ENCODE data around the gene CCT7.

DNA sequence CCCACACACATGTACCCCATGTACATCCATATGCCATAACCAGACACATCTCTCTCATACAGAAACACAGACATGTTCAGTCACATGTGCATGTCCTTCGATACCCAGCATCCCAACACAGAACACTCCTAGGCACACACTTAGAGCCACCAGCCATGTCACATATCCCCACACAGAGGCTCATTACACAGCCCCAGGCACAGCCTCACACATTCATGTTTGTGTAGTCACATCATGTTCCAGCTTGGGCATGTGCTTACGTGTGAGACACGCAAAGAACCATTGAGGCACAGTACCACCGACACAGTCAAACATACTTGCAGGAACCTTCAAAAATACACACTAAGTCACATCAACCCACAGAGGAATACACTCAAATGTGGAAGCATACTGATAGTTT, 32.9 kb downstream of the CCT7 start:
- TF ChIP-seq, protein P1, sequence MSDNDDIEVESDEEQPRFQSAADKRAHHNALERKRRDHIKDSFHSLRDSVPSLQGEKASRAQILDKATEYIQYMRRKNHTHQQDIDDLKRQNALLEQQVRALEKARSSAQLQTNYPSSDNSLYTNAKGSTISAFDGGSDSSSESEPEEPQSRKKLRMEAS (CRISPR knock-in tag; IDR thresholded peaks at IDR 0.05) = no peak
- TF ChIP-seq SP1 (CRISPR knock-in tag; conservative IDR thresholded peaks at IDR 0.05) = no peak
- TF ChIP-seq, protein P2, sequence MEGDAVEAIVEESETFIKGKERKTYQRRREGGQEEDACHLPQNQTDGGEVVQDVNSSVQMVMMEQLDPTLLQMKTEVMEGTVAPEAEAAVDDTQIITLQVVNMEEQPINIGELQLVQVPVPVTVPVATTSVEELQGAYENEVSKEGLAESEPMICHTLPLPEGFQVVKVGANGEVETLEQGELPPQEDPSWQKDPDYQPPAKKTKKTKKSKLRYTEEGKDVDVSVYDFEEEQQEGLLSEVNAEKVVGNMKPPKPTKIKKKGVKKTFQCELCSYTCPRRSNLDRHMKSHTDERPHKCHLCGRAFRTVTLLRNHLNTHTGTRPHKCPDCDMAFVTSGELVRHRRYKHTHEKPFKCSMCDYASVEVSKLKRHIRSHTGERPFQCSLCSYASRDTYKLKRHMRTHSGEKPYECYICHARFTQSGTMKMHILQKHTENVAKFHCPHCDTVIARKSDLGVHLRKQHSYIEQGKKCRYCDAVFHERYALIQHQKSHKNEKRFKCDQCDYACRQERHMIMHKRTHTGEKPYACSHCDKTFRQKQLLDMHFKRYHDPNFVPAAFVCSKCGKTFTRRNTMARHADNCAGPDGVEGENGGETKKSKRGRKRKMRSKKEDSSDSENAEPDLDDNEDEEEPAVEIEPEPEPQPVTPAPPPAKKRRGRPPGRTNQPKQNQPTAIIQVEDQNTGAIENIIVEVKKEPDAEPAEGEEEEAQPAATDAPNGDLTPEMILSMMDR (IDR thresholded peaks at IDR 0.05) = no peak
- TF ChIP-seq, protein P3, sequence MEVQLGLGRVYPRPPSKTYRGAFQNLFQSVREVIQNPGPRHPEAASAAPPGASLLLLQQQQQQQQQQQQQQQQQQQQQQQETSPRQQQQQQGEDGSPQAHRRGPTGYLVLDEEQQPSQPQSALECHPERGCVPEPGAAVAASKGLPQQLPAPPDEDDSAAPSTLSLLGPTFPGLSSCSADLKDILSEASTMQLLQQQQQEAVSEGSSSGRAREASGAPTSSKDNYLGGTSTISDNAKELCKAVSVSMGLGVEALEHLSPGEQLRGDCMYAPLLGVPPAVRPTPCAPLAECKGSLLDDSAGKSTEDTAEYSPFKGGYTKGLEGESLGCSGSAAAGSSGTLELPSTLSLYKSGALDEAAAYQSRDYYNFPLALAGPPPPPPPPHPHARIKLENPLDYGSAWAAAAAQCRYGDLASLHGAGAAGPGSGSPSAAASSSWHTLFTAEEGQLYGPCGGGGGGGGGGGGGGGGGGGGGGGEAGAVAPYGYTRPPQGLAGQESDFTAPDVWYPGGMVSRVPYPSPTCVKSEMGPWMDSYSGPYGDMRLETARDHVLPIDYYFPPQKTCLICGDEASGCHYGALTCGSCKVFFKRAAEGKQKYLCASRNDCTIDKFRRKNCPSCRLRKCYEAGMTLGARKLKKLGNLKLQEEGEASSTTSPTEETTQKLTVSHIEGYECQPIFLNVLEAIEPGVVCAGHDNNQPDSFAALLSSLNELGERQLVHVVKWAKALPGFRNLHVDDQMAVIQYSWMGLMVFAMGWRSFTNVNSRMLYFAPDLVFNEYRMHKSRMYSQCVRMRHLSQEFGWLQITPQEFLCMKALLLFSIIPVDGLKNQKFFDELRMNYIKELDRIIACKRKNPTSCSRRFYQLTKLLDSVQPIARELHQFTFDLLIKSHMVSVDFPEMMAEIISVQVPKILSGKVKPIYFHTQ (CRISPR knock-in tag; IDR thresholded peaks at IDR 0.05) = no peak
- TF ChIP-seq, protein P4, sequence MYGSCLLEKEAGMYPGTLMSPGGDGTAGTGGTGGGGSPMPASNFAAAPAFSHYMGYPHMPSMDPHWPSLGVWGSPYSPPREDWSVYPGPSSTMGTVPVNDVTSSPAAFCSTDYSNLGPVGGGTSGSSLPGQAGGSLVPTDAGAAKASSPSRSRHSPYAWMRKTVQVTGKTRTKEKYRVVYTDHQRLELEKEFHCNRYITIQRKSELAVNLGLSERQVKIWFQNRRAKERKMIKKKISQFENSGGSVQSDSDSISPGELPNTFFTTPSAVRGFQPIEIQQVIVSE (CRISPR knock-in tag; IDR thresholded peaks at IDR 0.05; ENCODE audit: borderline replicate concordance) = no peak
- no peak for TF ChIP-seq ZBTB21 (CRISPR knock-in tag; IDR thresholded peaks at IDR 0.05; ENCODE audit: borderline replicate concordance)
- TF ChIP-seq, protein P5, sequence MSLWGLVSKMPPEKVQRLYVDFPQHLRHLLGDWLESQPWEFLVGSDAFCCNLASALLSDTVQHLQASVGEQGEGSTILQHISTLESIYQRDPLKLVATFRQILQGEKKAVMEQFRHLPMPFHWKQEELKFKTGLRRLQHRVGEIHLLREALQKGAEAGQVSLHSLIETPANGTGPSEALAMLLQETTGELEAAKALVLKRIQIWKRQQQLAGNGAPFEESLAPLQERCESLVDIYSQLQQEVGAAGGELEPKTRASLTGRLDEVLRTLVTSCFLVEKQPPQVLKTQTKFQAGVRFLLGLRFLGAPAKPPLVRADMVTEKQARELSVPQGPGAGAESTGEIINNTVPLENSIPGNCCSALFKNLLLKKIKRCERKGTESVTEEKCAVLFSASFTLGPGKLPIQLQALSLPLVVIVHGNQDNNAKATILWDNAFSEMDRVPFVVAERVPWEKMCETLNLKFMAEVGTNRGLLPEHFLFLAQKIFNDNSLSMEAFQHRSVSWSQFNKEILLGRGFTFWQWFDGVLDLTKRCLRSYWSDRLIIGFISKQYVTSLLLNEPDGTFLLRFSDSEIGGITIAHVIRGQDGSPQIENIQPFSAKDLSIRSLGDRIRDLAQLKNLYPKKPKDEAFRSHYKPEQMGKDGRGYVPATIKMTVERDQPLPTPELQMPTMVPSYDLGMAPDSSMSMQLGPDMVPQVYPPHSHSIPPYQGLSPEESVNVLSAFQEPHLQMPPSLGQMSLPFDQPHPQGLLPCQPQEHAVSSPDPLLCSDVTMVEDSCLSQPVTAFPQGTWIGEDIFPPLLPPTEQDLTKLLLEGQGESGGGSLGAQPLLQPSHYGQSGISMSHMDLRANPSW (CRISPR knock-in tag; conservative IDR thresholded peaks at IDR 0.05; ENCODE audit: low read depth) = no peak
- TF ChIP-seq ZNF121 (CRISPR knock-in tag; IDR thresholded peaks at IDR 0.05) = no peak
- TF ChIP-seq, protein P6, sequence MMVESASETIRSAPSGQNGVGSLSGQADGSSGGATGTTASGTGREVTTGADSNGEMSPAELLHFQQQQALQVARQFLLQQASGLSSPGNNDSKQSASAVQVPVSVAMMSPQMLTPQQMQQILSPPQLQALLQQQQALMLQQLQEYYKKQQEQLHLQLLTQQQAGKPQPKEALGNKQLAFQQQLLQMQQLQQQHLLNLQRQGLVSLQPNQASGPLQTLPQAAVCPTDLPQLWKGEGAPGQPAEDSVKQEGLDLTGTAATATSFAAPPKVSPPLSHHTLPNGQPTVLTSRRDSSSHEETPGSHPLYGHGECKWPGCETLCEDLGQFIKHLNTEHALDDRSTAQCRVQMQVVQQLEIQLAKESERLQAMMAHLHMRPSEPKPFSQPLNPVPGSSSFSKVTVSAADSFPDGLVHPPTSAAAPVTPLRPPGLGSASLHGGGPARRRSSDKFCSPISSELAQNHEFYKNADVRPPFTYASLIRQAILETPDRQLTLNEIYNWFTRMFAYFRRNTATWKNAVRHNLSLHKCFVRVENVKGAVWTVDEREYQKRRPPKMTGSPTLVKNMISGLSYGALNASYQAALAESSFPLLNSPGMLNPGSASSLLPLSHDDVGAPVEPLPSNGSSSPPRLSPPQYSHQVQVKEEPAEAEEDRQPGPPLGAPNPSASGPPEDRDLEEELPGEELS (CRISPR knock-in tag; IDR thresholded peaks at IDR 0.05) = no peak

Data from WTC11 (cell line).